Liver (tissue), 9 donors: ENCODE measurements around the gene ANKRD11. TPM values are rescaled to one million over a fixed set of nuclear protein-coding genes. Genes with fewer than 3 reads are reported as not detected.

Source experiments
- DNase-seq: peaks from one replicate; pipeline ENCODE4 v3.0.0-alpha.2; 2017; ENCODE audit warnings: low spot score
- H3K27ac ChIP-seq, 2 donors: one replicate each; pipeline ENCODE4 v1.7.0; 2013; ENCODE audit warnings: inconsistent platforms in 2 of 2, low read length in 2 of 2, control low read depth in 1 of 2, low read depth in 1 of 2, mild to moderate bottlenecking in 1 of 2
- H3K27me3 ChIP-seq, 4 donors: one replicate each; pipeline versions ENCODE4 v1.6.1 to v1.7.0; 2013; ENCODE audit warnings: low read length in 3 of 4, inconsistent platforms in 1 of 4, mild to moderate bottlenecking in 1 of 4, moderate library complexity in 1 of 4; ENCODE audit not compliant: control insufficient read depth in 4 of 4, insufficient read depth in 4 of 4
- H3K36me3 ChIP-seq, 4 donors: one replicate each; pipeline versions ENCODE4 v1.6.1 to v1.7.0; 2013; ENCODE audit warnings: low read length in 3 of 4, mild to moderate bottlenecking in 3 of 4, low read depth in 1 of 4, moderate library complexity in 1 of 4; ENCODE audit not compliant: control insufficient read depth in 4 of 4, insufficient read depth in 3 of 4
- H3K4me1 ChIP-seq, 4 donors: one replicate each; pipeline versions ENCODE4 v1.6.1 to v1.7.0; 2013; ENCODE audit warnings: low read length in 3 of 4, mild to moderate bottlenecking in 3 of 4, moderate library complexity in 1 of 4; ENCODE audit not compliant: control insufficient read depth in 4 of 4, insufficient read depth in 4 of 4
- H3K4me3 ChIP-seq, 3 donors: one replicate each; pipeline versions ENCODE4 v1.6.1 to v1.7.0; 2013; ENCODE audit warnings: low read length in 3 of 3, control low read depth in 1 of 3, low read depth in 1 of 3, mild to moderate bottlenecking in 1 of 3
- H3K9ac ChIP-seq, 2 donors: one replicate each; pipeline ENCODE4 v1.7.0; 2013; ENCODE audit warnings: low read length in 2 of 2, mild to moderate bottlenecking in 2 of 2, moderate library complexity in 2 of 2, control low read depth in 1 of 2, low read depth in 1 of 2
- H3K9me3 ChIP-seq, 4 donors: one replicate each; pipeline versions ENCODE4 v1.6.1 to v1.7.0; 2013; ENCODE audit warnings: low read length in 3 of 4; ENCODE audit not compliant: control insufficient read depth in 4 of 4
- ATF3 ChIP-seq: IDR thresholded peaks from 2 replicates; pipeline ENCODE4 v1.6.1; 2016; ENCODE audit warnings: antibody characterized with exemption
- CTCF ChIP-seq: fragments of 150-350 bp; IDR thresholded peaks from 2 replicates; pipeline ENCODE4 v1.5.1; 2017; ENCODE audit warnings: improper control_type of control experiment, low read depth, low read length; ENCODE audit not compliant: missing input control
- EGR1 ChIP-seq, 2 donors: IDR thresholded peaks; 2 replicates each; pipeline ENCODE4 v1.6.1; 2016 to 2018; ENCODE audit warnings: antibody characterized with exemption in 2 of 2, low read depth in 2 of 2
- FOXA1 ChIP-seq: IDR thresholded peaks from 2 replicates; pipeline ENCODE4 v1.6.1; 2016; ENCODE audit warnings: antibody characterized with exemption
- FOXA2 ChIP-seq: IDR thresholded peaks from 2 replicates; pipeline ENCODE4 v1.6.1; 2016; ENCODE audit warnings: antibody characterized with exemption
- GABPA ChIP-seq, 2 donors: IDR thresholded peaks in 1 of 2; conservative IDR thresholded peaks in 1 of 2; 2 replicates each; pipeline ENCODE4 v1.6.1; 2016; ENCODE audit warnings: antibody characterized with exemption in 2 of 2, mild to moderate bottlenecking in 1 of 2, moderate library complexity in 1 of 2
- HNF4A ChIP-seq, 2 donors: conservative IDR thresholded peaks; 2 replicates each; pipeline ENCODE4 v1.6.1; 2016; ENCODE audit warnings: antibody characterized with exemption in 2 of 2, mild to moderate bottlenecking in 2 of 2
- HNF4G ChIP-seq: IDR thresholded peaks from 2 replicates; pipeline ENCODE4 v1.6.1; 2016; ENCODE audit warnings: antibody characterized with exemption
- JUND ChIP-seq, 2 donors: IDR thresholded peaks; 2 replicates each; pipeline ENCODE4 v1.6.1; 2016; ENCODE audit warnings: antibody characterized with exemption in 2 of 2
- MAX ChIP-seq: IDR thresholded peaks from 2 replicates; pipeline ENCODE4 v1.6.1; 2016; ENCODE audit warnings: antibody characterized with exemption
- NR2F2 ChIP-seq: IDR thresholded peaks from 2 replicates; pipeline ENCODE4 v1.6.1; 2016; ENCODE audit warnings: antibody characterized with exemption
- RAD21 ChIP-seq, 2 donors: IDR thresholded peaks; 2 replicates each; pipeline ENCODE4 v1.6.1; 2016; ENCODE audit warnings: antibody characterized with exemption in 2 of 2, mild to moderate bottlenecking in 2 of 2
- REST ChIP-seq: IDR thresholded peaks from 2 replicates; pipeline ENCODE4 v1.6.1; 2016; ENCODE audit warnings: antibody characterized with exemption, mild to moderate bottlenecking
- RXRA ChIP-seq, 2 donors: IDR thresholded peaks; 2 replicates each; pipeline ENCODE4 v1.6.1; 2017 to 2018; ENCODE audit warnings: antibody characterized with exemption in 2 of 2, mild to moderate bottlenecking in 1 of 2
- SP1 ChIP-seq: IDR thresholded peaks from 2 replicates; pipeline ENCODE4 v1.6.1; 2018; ENCODE audit warnings: antibody characterized with exemption, mild to moderate bottlenecking
- TAF1 ChIP-seq: conservative IDR thresholded peaks from 2 replicates; pipeline ENCODE4 v1.6.1; 2016; ENCODE audit warnings: antibody characterized with exemption, mild to moderate bottlenecking
- YY1 ChIP-seq: IDR thresholded peaks from 2 replicates; pipeline ENCODE4 v1.6.1; 2016; ENCODE audit warnings: antibody characterized with exemption, mild to moderate bottlenecking
- ZBTB33 ChIP-seq: IDR thresholded peaks from 2 replicates; pipeline ENCODE4 v1.6.1; 2016; ENCODE audit warnings: antibody characterized with exemption
- WGBS: extraction: QIAGEN DNeasy Blood & Tissue Kit; methylation state at CpG from one replicate; pipeline ENCODE4 v1.1.7; 2013; 5-methylcytosine and 5-hydroxymethylcytosine counted together
- polyA plus RNA-seq, 2 donors: library from polyadenylated mRNA; stranded (reverse) in 1 of 2; unstranded in 1 of 2; fragments of 200-250 nt in 1 of 2; fragments of >200 nt in 1 of 2; fragmentation: Nextera tagmentation in 1 of 2; extraction: Ambion mirVana in 1 of 2; gene quantifications; one replicate each; pipeline versions ENCODE4 v1.2.1 to v1.2.3, GENCODE V29; 2013 to 2015
- total RNA-seq, 2 donors: library from RNA; depleted of rRNA; stranded (reverse); fragments of >200 nt; gene quantifications; one replicate each; pipeline ENCODE4 v1.2.3, GENCODE V29; 2014
- donor health status: healthy.
- donor health status: healthy.
- donor health status: healthy.
- donor health status: healthy.
- donor health status: healthy.

Gene ANKRD11
- total and polyA plus RNA-seq, 4 donors, result 16.3 to 55.1 (median 28.0) TPM

GRCh38 chr16:89222931-89223330 lies 267.4 kb downstream of the ANKRD11 start:
- H3K4me1 ChIP-seq, result peaks cover 0 to 12% (median 5%) of the 10 kb centered on the region in 4 donors
- H3K27ac ChIP-seq, result no peak overlapping the region
- no peaks in the 10 kb centered on the region for H3K27me3 ChIP-seq
- H3K36me3 ChIP-seq, result peaks cover 24 to 62% (median 40%) of the 10 kb centered on the region in 4 donors
- TF ChIP-seq MAX (no peak), HNF4A (conservative IDR thresholded peaks at IDR 0.05) (no peak)
- H3K9ac ChIP-seq, result no peak overlapping the region
- peaks cover 8 to 16% (median 12%) of the 10 kb centered on the region in 4 donors for H3K9me3 ChIP-seq
- 98% methylated on average over 21 of the region's 21 CpGs for WGBS
- no peak overlapping the region for H3K4me3 ChIP-seq
- no peak for DNase-seq

- peaks cover 0 to 3% (median 3%) of the 10 kb centered on the region in 4 donors for H3K9me3 ChIP-seq
- 89% methylated on average over 3 of the region's 3 CpGs for WGBS
- peaks cover 18 to 48% (median 27%) of the 10 kb centered on the region in 4 donors for H3K36me3 ChIP-seq
- no peak overlapping the region for H3K27ac ChIP-seq
- peaks cover 0 to 19% (median 11%) of the 10 kb centered on the region in 4 donors for H3K4me1 ChIP-seq
- H3K27me3 ChIP-seq, result no peaks in the 10 kb centered on the region
- no peak for TF ChIP-seq NR2F2
- no peak for TF ChIP-seq CTCF
- no peak for TF ChIP-seq YY1
- no peak for TF ChIP-seq HNF4G
- TF ChIP-seq FOXA1, result no peak
- TF ChIP-seq RAD21 (IDR thresholded peaks at IDR 0.05), result no peak
- no peak for TF ChIP-seq FOXA2
- TF ChIP-seq GABPA (IDR thresholded peaks at IDR 0.05 in 1 of 2, conservative IDR thresholded peaks at IDR 0.05 in 1 of 2), result no peak
- TF ChIP-seq ZBTB33, result no peak
- TF ChIP-seq SP1, result no peak
- TF ChIP-seq TAF1, result no peak
- no peak for TF ChIP-seq EGR1 (IDR thresholded peaks at IDR 0.05; ENCODE audit: low read depth in 2 of 2)
- TF ChIP-seq HNF4A (conservative IDR thresholded peaks at IDR 0.05), result no peak
- TF ChIP-seq REST, result no peak
- TF ChIP-seq ATF3, result no peak
- no peak for TF ChIP-seq JUND (IDR thresholded peaks at IDR 0.05)
- no peak for TF ChIP-seq RXRA (IDR thresholded peaks at IDR 0.05)
- DNase-seq, result no peak
- no peak overlapping the region for H3K9ac ChIP-seq
- H3K4me3 ChIP-seq, result no peak overlapping the region
Measured at GRCh38 chr16:89221604-89222003, 268.8 kb downstream of the ANKRD11 start.
